ENCODE results near the gene MAP2K5.

DNA sequence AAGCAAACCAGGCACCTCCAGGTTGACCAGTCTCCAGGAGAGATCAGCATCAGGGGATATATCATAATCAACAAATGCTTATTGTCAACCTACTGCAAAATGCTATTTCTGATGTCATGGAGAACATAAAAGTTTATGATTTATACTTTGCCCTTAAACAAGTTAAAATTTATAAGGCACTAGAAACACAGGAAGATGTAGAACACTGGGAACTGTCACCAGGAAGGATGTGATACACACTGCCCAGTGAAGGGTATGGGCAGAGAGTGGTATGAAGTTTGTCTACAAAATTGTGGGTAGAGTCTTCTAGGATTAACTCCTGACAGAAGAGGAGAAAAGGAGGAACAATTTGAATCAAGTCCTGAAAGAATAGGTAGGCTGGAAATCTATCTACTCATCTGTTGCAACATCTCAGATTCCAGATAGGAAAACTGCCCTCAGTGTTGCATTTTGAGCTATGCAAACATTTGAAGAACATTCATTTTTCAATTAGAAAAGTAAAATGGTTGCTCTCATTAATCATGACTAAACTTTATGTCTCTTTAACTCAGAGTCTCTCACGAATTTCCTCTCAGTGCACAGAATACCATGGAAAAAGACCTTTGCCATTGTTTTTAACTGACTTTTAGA is 176.9 kb downstream of the MAP2K5 start:
- TF ChIP-seq CTCF (IDR thresholded peaks at IDR 0.05) (no peak), POLR2A (IDR thresholded peaks at IDR 0.05) (no peak)
